GM18498 (cell line): Measurements from ENCODE around the gene MAST4.
A peak's percentile ranks its signal among the peaks of the same experiment; 100 is the strongest.

ENCODE experiments used
- ATAC-seq: cut with Tn5 transposase; IDR thresholded peaks from one replicate; pipeline ENCODE4 v1.9.1; 2021; ENCODE audit warnings: mild to moderate bottlenecking, moderate library complexity; ENCODE audit not compliant: unreplicated experiment

The MAST4 gene

GRCh38 chr5:66982056-66982387 is 385.8 kb downstream of the MAST4 start:
- no peak for ATAC-seq

GRCh38 chr5:66982470-66982869 is 386.3 kb downstream of the MAST4 start:
- no peak for ATAC-seq

GRCh38 chr5:66985417-66985816 is 389.2 kb downstream of the MAST4 start:
- no peak for ATAC-seq

- ATAC-seq, result no peak
These were observed 389.8 kb downstream of the MAST4 start for GRCh38 chr5:66986009-66986408.

- ATAC-seq, result no peak
These were observed 390.3 kb downstream of the MAST4 start for GRCh38 chr5:66986534-66986933.

- no peak for ATAC-seq
These were observed 390.9 kb downstream of the MAST4 start for GRCh38 chr5:66987126-66987525.

GRCh38 chr5:66987540-66987939 is 391.3 kb downstream of the MAST4 start:
- ATAC-seq, result no peak

- no peak for ATAC-seq
These were observed 392.0 kb downstream of the MAST4 start for GRCh38 chr5:66987949-66988838.

- ATAC-seq, result no peak
These were observed 393.1 kb downstream of the MAST4 start for GRCh38 chr5:66989286-66989685.

- ATAC-seq, result no peak
These were observed 393.6 kb downstream of the MAST4 start for GRCh38 chr5:66989781-66990180.

- ATAC-seq, result no peak
These were observed 395.6 kb downstream of the MAST4 start for GRCh38 chr5:66991746-66992145.

GRCh38 chr5:66992547-66992946 is 396.4 kb downstream of the MAST4 start:
- ATAC-seq, result no peak

GRCh38 chr5:66993448-66993847 is 397.3 kb downstream of the MAST4 start:
- no peak for ATAC-seq

GRCh38 chr5:66993882-66994281 is 397.7 kb downstream of the MAST4 start:
- no peak for ATAC-seq

GRCh38 chr5:66994790-66995189 is 398.6 kb downstream of the MAST4 start:
- ATAC-seq, result no peak

GRCh38 chr5:67000794-67001475 is 404.7 kb downstream of the MAST4 start:
- no peak for ATAC-seq

GRCh38 chr5:67002832-67003684 is 406.9 kb downstream of the MAST4 start:
- ATAC-seq, result no peak

GRCh38 chr5:67003685-67003934 is 407.4 kb downstream of the MAST4 start:
- no peak for ATAC-seq

- ATAC-seq, result peak; percentile 66
These were observed 407.9 kb downstream of the MAST4 start for GRCh38 chr5:67003935-67004729.

- ATAC-seq, result no peak
These were observed 408.6 kb downstream of the MAST4 start for GRCh38 chr5:67004730-67005350.
